ENCODE results near the gene TRAK1.

Gene TRAK1

GRCh38 chr3:42144209-42144608 lies 53.1 kb downstream of the TRAK1 start:
- Histone ChIP-seq H3K4me3 (replicated peaks; ENCODE audit: insufficient read depth, low read length) (no peak overlapping the region), H3K27ac (replicated peaks) (no peak overlapping the region), H3K27me3 (ENCODE audit: insufficient read depth, poor library complexity, severe bottlenecking) (no peaks in the 10 kb centered on the region)
- TF ChIP-seq CTCF (IDR thresholded peaks at IDR 0.05; ENCODE audit: insufficient read depth, low read length) (no peak), REST (IDR thresholded peaks at IDR 0.05; ENCODE audit: insufficient replicate concordance, low read depth) (no peak), SPI1 (IDR thresholded peaks at IDR 0.05; ENCODE audit: borderline replicate concordance, low read depth) (no peak)
- no peak for DNase-seq (ENCODE audit: low read depth in 1 of 2, low spot score in 1 of 2)

- DNase-seq (ENCODE audit: low read depth in 1 of 2, low spot score in 1 of 2): no peak
- no peak overlapping the region for H3K4me3 ChIP-seq (replicated peaks; ENCODE audit: insufficient read depth, low read length)
- no peaks in the 10 kb centered on the region for H3K27me3 ChIP-seq (ENCODE audit: insufficient read depth, poor library complexity, severe bottlenecking)
- H3K27ac ChIP-seq (replicated peaks): no peak overlapping the region
- no peak for TF ChIP-seq POLR2AphosphoS5 (IDR thresholded peaks at IDR 0.05; ENCODE audit: low read depth)
- no peak for TF ChIP-seq CTCF (IDR thresholded peaks at IDR 0.05; ENCODE audit: insufficient read depth, low read length)
These were observed 57.1 kb downstream of the TRAK1 start for GRCh38 chr3:42148086-42148848.

- no peaks in the 10 kb centered on the region for H3K27me3 ChIP-seq (ENCODE audit: insufficient read depth, poor library complexity, severe bottlenecking)
- TF ChIP-seq REST (IDR thresholded peaks at IDR 0.05; ENCODE audit: insufficient replicate concordance, low read depth) (peak; percentile 80), POLR2AphosphoS5 (IDR thresholded peaks at IDR 0.05; ENCODE audit: low read depth) (no peak), CTCF (IDR thresholded peaks at IDR 0.05; ENCODE audit: insufficient read depth, low read length) (no peak), GABPA (IDR thresholded peaks at IDR 0.05; ENCODE audit: low read depth) (no peak), SPI1 (IDR thresholded peaks at IDR 0.05; ENCODE audit: borderline replicate concordance, low read depth) (no peak)
- no peak for DNase-seq (ENCODE audit: low read depth in 1 of 2, low spot score in 1 of 2)
- H3K4me3 ChIP-seq (replicated peaks; ENCODE audit: insufficient read depth, low read length): no peak overlapping the region
- H3K27ac ChIP-seq (replicated peaks): no peak overlapping the region
These were observed 57.9 kb downstream of the TRAK1 start for GRCh38 chr3:42148982-42149432.

GRCh38 chr3:42149532-42149931 lies 58.4 kb downstream of the TRAK1 start:
- Histone ChIP-seq H3K4me3 (replicated peaks; ENCODE audit: insufficient read depth, low read length) (no peak overlapping the region), H3K27ac (replicated peaks) (no peak overlapping the region), H3K27me3 (ENCODE audit: insufficient read depth, poor library complexity, severe bottlenecking) (no peaks in the 10 kb centered on the region)
- no peak for DNase-seq (ENCODE audit: low read depth in 1 of 2, low spot score in 1 of 2)
- TF ChIP-seq CTCF (IDR thresholded peaks at IDR 0.05; ENCODE audit: insufficient read depth, low read length): no peak
- no peak for TF ChIP-seq REST (IDR thresholded peaks at IDR 0.05; ENCODE audit: insufficient replicate concordance, low read depth)
- no peak for TF ChIP-seq GABPA (IDR thresholded peaks at IDR 0.05; ENCODE audit: low read depth)
- no peak for TF ChIP-seq SPI1 (IDR thresholded peaks at IDR 0.05; ENCODE audit: borderline replicate concordance, low read depth)
- TF ChIP-seq POLR2AphosphoS5 (IDR thresholded peaks at IDR 0.05; ENCODE audit: low read depth): no peak
